HEK293 (cell line): ENCODE measurements around the gene AKNA.

Source experiments
- BCL11B ChIP-seq: fragments of 450-650 bp; formaldehyde crosslinking; IDR thresholded peaks from 2 replicates; pipeline ENCODE4 v1.5.1; 2016; ENCODE audit warnings: low read depth, missing biosample characterization, missing genetic modification characterization
- HIC1 ChIP-seq: fragments of 450-650 bp; formaldehyde crosslinking; IDR thresholded peaks from 2 replicates; pipeline ENCODE4 v1.5.1; 2016; ENCODE audit warnings: missing biosample characterization, missing genetic modification characterization
- PBX3 ChIP-seq: sonication (generic); formaldehyde crosslinking; IDR thresholded peaks from 2 replicates; pipeline ENCODE4 v1.8.1; 2022; ENCODE audit warnings: mild to moderate bottlenecking, moderate library complexity, missing genetic modification reagents
- SCRT2 ChIP-seq: fragments of 450-650 bp; formaldehyde crosslinking; IDR thresholded peaks from 2 replicates; pipeline ENCODE4 v1.5.1; 2016; ENCODE audit warnings: missing biosample characterization, missing genetic modification characterization
- SETDB1 ChIP-seq: IDR thresholded peaks from one replicate; pipeline ENCODE4 v1.6.1; 2017; ENCODE audit warnings: mild to moderate bottlenecking, low read length, moderate library complexity, mixed read lengths; ENCODE audit not compliant: insufficient read length
- YY1 ChIP-seq: fragments of 450-650 bp; formaldehyde crosslinking; IDR thresholded peaks from 2 replicates; pipeline ENCODE4 v1.5.1; 2018; ENCODE audit warnings: missing biosample characterization, missing genetic modification characterization
- ZBTB1 ChIP-seq: fragments of 450-650 bp; formaldehyde crosslinking; IDR thresholded peaks from 2 replicates; pipeline ENCODE4 v1.5.1; 2016; ENCODE audit warnings: missing biosample characterization, missing genetic modification characterization
- ZBTB20 ChIP-seq: fragments of 450-650 bp; formaldehyde crosslinking; IDR thresholded peaks from 2 replicates; pipeline ENCODE4 v1.5.1; 2016; ENCODE audit warnings: missing biosample characterization, missing genetic modification characterization
- ZFP37 ChIP-seq: fragments of 450-650 bp; formaldehyde crosslinking; IDR thresholded peaks from 2 replicates; pipeline ENCODE4 v1.5.1; 2016; ENCODE audit warnings: missing biosample characterization, missing genetic modification characterization
- ZNF114 ChIP-seq: fragments of 450-650 bp; formaldehyde crosslinking; IDR thresholded peaks from 2 replicates; pipeline ENCODE4 v1.5.0; 2017; ENCODE audit warnings: missing biosample characterization, missing genetic modification characterization
- ZNF24 ChIP-seq: fragments of 450-650 bp; formaldehyde crosslinking; IDR thresholded peaks from 2 replicates; pipeline ENCODE4 v1.5.1; 2016; ENCODE audit warnings: missing biosample characterization, missing genetic modification characterization
- ZNF280C ChIP-seq: fragments of 450-650 bp; formaldehyde crosslinking; IDR thresholded peaks from 2 replicates; pipeline ENCODE4 v1.5.1; 2016; ENCODE audit warnings: missing biosample characterization, missing genetic modification characterization
- ZNF280D ChIP-seq: fragments of 450-650 bp; formaldehyde crosslinking; IDR thresholded peaks from 2 replicates; pipeline ENCODE4 v1.5.1; 2016; ENCODE audit warnings: missing biosample characterization, missing genetic modification characterization
- ZNF292 ChIP-seq: fragments of 450-650 bp; formaldehyde crosslinking; IDR thresholded peaks from 2 replicates; pipeline ENCODE4 v1.5.1; 2016; ENCODE audit warnings: low read depth, missing biosample characterization, missing genetic modification characterization, borderline replicate concordance
- ZNF324 ChIP-seq: fragments of 450-650 bp; formaldehyde crosslinking; IDR thresholded peaks from 2 replicates; pipeline ENCODE4 v1.5.1; 2016; ENCODE audit warnings: missing biosample characterization, missing genetic modification characterization
- ZNF341 ChIP-seq: fragments of 450-650 bp; formaldehyde crosslinking; IDR thresholded peaks from 2 replicates; pipeline ENCODE4; 2016; ENCODE audit warnings: low read depth, missing biosample characterization, missing genetic modification characterization
- ZNF404 ChIP-seq: fragments of 450-650 bp; formaldehyde crosslinking; IDR thresholded peaks from 2 replicates; pipeline ENCODE4 v1.5.1; 2017; ENCODE audit warnings: missing biosample characterization, missing genetic modification characterization
- ZNF473 ChIP-seq: fragments of 450-650 bp; formaldehyde crosslinking; IDR thresholded peaks from 2 replicates; pipeline ENCODE4 v1.5.1; 2017; ENCODE audit warnings: missing biosample characterization, missing genetic modification characterization
- ZNF488 ChIP-seq: fragments of 450-650 bp; formaldehyde crosslinking; IDR thresholded peaks from 2 replicates; pipeline ENCODE4 v1.5.1; 2016; ENCODE audit warnings: missing biosample characterization, missing genetic modification characterization
- ZNF558 ChIP-seq: fragments of 450-650 bp; formaldehyde crosslinking; IDR thresholded peaks from 2 replicates; pipeline ENCODE4 v1.5.1; 2016; ENCODE audit warnings: missing biosample characterization, missing genetic modification characterization
- ZNF624 ChIP-seq: fragments of 450-650 bp; formaldehyde crosslinking; IDR thresholded peaks from 2 replicates; pipeline ENCODE4 v1.5.1; 2017; ENCODE audit warnings: missing biosample characterization, missing genetic modification characterization
- ZNF664 ChIP-seq: fragments of 450-650 bp; formaldehyde crosslinking; IDR thresholded peaks from 2 replicates; pipeline ENCODE4 v1.5.1; 2016; ENCODE audit warnings: missing biosample characterization, missing genetic modification characterization
- ZNF692 ChIP-seq: fragments of 450-650 bp; formaldehyde crosslinking; IDR thresholded peaks from 2 replicates; pipeline ENCODE4 v1.5.1; 2016; ENCODE audit warnings: missing biosample characterization, missing genetic modification characterization
- ZNF76 ChIP-seq: fragments of 450-650 bp; formaldehyde crosslinking; IDR thresholded peaks from 2 replicates; pipeline ENCODE4; 2016; ENCODE audit warnings: low read depth, missing biosample characterization, missing genetic modification characterization, borderline replicate concordance
- ZNF776 ChIP-seq: fragments of 450-650 bp; formaldehyde crosslinking; IDR thresholded peaks from 2 replicates; pipeline ENCODE4 v1.5.0; 2017; ENCODE audit warnings: missing biosample characterization, missing genetic modification characterization, borderline replicate concordance
- ZNF830 ChIP-seq: fragments of 450-650 bp; IDR thresholded peaks from 2 replicates; pipeline ENCODE4 v1.5.0; 2018; ENCODE audit warnings: missing biosample characterization, missing genetic modification characterization, low read depth, mild to moderate bottlenecking, moderate library complexity
- ZSCAN16 ChIP-seq: fragments of 450-650 bp; formaldehyde crosslinking; IDR thresholded peaks from 2 replicates; pipeline ENCODE4 v1.5.1; 2016; ENCODE audit warnings: missing biosample characterization, missing genetic modification characterization
- ZSCAN30 ChIP-seq: fragments of 450-650 bp; IDR thresholded peaks from 2 replicates; pipeline ENCODE4 v1.5.1; 2018; ENCODE audit warnings: missing biosample characterization, mild to moderate bottlenecking, missing genetic modification characterization, moderate library complexity

Gene AKNA

GRCh38 chr9:114397848-114398605, 10.2 kb upstream of the AKNA start (continued):
- TF ChIP-seq ZNF280D (tag by site-specific recombination) (peak; percentile 81), BCL11B (tag by site-specific recombination) (no peak), SETDB1 (no peak), ZFP37 (no peak), ZNF76 (tag by site-specific recombination) (no peak), ZNF624 (tag by site-specific recombination) (no peak), ZNF404 (tag by site-specific recombination) (no peak), ZNF292 (no peak), ZNF830 (tag by site-specific recombination) (no peak), ZNF114 (tag by site-specific recombination) (no peak), ZNF324 (peak; percentile 95), ZBTB1 (tag by site-specific recombination) (no peak), ZBTB20 (peak; percentile 68; the same call in 1 of the 2 replicates), HIC1 (tag by site-specific recombination) (no peak), YY1 (tag by site-specific recombination) (no peak), ZNF664 (tag by site-specific recombination) (no peak), ZNF24 (tag by site-specific recombination) (peak; percentile 19; the same call in 1 of the 2 replicates), ZNF692 (tag by site-specific recombination) (peak; percentile 69), PBX3 (CRISPR knock-in tag) (no peak), ZSCAN16 (tag by site-specific recombination) (no peak), ZNF488 (tag by site-specific recombination) (no peak), ZNF473 (tag by site-specific recombination) (no peak), ZNF341 (tag by site-specific recombination) (no peak), ZSCAN30 (peak; percentile 94), ZNF558 (no peak), SCRT2 (no peak), ZNF776 (no peak), ZNF280C (tag by site-specific recombination) (no peak)
